GM19324 (cell line): Measurements from ENCODE around the gene SYNPO2.
"Not testable (repeated sequence)": the region's sequence is repeated elsewhere in the genome, so short reads cannot be mapped to it uniquely, and the experiment has no call there.

ENCODE experiments used
- ATAC-seq: cut with Tn5 transposase; IDR thresholded peaks from one replicate; pipeline ENCODE4 v1.9.1; 2021; ENCODE audit warnings: mild to moderate bottlenecking, moderate library complexity; ENCODE audit not compliant: unreplicated experiment, low FRiP score

Gene SYNPO2

DNA sequence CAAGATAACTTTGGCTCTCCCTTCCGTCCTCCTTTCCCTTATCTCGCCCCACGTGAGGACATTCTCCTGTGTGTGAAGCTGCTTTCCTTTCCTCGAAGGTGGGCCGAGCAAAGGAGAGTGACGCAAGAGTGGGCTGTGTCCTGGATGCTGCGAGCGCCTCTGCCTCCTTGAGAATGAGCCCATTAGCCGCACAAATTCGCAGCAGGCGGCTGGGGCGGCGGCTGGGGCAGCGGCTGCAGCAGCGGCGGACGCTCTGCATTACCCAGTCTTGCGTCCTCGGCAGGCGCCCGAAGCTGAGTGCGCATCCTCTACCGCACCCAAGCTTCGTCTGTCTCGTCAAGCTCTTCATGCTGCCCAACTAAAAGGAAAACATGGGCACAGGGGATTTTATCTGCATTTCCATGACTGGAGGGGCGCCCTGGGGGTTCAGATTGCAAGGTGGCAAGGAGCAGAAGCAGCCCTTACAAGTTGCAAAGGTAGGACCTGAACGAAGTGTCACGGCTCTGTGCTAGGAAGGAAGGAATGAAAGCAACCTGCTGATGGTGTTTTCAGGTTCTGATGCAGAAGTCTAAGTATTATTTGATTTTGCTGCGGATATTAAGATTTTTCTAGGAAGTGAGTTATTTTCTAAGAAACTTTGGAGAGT is at the start of gene SYNPO2:
SYNPO2 (plus strand) TSS at position 189 of the 646 bp plus-strand sequence; CDS start at position 372, 183 bp downstream.
- ATAC-seq = peak; percentile 48

DNA sequence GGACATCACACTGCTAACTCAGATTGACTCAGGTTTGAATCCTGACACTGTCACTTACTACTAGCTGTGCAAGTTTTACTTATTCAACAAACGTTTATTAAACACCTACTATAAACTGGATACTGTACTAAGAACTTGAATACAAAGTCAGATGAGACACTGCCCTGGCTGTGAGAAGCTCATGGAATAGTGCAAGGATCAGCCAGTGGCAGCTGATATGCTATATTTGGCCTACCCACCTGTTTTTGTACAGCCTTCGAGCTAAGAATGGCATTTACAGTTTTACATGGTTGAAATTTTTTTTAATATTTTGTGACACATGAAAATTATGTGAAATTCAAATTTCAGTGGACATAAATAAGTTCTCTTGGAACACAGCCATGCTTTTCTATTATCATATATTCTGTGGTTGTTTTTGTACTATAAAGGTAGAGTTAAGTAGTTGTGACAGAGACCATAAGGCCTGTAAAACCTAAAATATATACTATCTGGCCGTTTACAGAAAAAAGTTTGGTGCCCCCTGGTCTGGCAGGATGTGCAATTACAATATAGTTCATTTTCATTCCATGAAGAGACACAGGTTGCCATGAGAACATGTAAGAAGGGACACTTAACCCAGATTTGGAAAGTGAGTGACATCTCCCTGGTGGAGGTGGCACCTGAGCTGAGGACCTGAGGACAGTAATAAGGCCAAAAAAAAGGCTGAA is 49.3 kb upstream of the SYNPO2 start:
- ATAC-seq = no peak

DNA sequence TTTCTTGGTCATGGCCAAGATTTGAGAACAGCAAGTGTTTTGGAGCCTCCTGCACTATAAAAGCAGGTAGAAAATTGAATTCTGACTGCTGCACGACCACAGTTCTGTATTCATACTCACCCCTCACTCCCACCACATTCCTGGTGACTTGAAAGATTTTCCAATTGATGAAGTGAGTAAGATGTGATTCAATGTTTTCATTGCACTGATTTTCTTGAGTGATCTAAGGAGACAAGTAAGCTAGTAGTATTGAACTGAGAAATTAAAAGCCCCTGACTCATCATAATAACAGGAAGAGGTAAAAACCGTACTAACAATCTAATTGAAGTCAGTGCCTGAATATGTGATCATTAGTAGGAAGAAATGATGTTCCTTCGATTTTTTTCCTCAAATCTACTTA is 46.6 kb upstream of the SYNPO2 start:
- no peak for ATAC-seq

- no peak for ATAC-seq
Observed at GRCh38 chr4:118843237-118843636, 45.4 kb upstream of the SYNPO2 start.

- no peak for ATAC-seq
Observed at GRCh38 chr4:118845552-118846050, 43.1 kb upstream of the SYNPO2 start.

DNA sequence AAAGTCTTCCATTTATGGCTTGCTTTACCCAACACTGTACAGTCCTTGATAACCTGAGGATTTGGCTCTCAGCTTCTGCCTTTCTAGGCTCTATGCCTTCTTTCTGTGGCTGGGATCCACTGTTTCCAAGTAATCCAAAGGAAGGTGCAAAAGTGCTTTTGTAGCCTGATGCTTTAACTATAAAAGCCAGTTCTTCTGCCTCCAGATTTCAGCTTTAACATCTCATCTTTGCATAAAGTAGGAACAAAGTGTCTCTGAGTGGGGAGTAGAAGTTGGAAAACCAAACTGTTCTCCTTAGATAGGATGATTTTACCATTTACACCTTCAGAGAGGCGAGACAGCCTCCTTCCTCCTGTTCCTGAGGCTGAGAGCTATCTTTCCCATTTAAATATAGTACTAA is 41.7 kb upstream of the SYNPO2 start:
- no peak for ATAC-seq

- ATAC-seq = no peak
Observed at GRCh38 chr4:118848242-118848641, 40.4 kb upstream of the SYNPO2 start.

DNA sequence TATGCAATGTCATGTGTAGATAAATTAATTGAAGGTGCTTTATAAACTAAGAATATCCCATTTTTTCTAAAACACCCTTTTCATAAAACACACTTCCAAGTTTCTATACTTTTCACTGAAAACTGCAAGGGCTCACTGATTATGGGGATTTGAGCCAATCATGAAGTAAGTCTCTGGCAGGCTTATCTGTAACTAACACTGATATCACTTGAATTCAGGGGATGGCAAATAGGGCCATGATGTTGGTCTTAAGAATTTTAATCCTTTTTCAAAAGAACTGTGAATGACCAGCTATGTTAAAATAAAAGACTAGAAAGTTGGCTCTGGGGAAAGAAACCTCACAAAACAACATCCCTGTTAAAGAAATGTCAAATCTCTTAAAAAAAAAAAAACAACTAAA is 39.8 kb upstream of the SYNPO2 start:
- no peak for ATAC-seq

DNA sequence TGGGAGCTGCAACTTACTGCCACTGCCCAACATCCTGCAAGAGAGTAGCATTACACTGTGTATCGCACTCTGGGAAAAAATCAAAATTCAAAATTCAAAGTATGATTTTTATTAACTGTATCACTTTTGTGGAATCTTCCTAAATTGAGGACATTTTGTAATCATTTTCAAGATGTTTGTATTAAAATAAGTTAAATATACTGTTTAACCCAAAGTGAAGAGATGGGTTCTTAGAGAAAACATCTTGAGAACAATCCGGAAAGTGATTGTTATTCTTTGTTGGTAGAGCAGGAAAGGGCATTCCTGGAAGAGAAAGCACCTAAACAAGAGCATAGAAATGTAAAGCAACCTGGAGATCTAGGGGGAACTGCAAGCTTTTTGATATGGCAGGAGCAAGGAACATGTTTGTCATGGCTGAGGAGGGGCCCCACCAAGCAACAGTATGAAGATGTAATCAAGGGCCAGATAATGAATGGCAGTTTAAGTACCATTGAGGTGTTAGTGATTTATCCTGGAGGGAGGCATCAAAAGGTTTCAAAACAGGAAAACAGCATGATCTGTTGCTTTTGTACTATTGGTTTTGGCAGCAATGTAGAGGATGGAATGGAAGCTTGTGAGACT is 38.7 kb upstream of the SYNPO2 start:
- ATAC-seq = no peak

DNA sequence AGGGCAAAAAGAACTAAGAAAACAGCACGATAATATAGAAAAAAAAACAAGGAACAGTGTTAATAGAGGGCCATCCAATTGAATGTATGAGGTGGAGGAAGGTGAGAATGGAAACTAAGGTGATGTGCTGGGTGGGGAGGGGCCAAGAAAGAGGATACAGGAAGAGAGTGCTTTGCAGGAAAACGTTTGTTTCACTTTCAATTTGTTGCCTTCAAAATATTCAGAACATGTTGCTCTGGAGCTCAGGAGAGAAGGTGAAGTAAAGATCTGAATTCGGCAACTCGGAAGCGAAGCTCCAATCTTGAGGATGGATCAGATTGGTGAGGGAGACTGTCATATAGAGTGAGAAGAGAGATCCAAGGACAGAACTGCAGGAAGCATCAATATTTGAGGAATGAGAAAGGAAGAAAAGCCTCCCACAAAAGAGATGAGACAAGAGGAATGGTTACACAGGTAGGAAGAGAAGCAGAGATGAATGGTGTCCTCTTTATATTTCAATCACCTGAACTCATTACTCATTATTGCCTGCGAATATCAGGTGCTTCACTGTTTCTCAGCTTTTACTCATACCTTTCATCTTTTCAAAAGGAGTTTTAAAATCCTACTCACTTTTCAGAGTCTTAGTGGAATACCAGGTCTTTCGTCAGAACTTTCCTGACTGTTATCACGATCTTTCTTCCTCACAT is 38.0 kb upstream of the SYNPO2 start:
- ATAC-seq = no peak

DNA sequence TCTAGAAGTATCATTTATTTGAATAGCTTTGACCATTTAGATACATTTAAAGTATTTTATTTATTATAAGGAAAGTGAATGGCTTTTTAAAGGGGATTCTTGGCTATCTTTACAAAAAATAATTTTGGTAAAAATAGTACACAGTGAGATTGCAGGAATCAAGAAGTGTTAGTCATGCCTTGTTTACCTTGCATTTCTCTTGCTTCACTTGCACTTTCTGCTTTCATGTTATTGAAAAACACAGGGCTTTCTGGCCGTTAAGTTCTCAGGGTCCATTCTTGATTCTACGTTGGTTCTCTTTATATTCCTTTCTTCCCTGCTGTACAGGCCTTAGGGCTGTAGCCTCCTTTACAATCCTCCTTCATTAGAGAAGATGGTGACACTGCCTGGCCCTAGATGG is 30.9 kb upstream of the SYNPO2 start:
- no peak for ATAC-seq

GRCh38 chr4:118858779-118859178 is 29.9 kb upstream of the SYNPO2 start:
- ATAC-seq = no peak

DNA sequence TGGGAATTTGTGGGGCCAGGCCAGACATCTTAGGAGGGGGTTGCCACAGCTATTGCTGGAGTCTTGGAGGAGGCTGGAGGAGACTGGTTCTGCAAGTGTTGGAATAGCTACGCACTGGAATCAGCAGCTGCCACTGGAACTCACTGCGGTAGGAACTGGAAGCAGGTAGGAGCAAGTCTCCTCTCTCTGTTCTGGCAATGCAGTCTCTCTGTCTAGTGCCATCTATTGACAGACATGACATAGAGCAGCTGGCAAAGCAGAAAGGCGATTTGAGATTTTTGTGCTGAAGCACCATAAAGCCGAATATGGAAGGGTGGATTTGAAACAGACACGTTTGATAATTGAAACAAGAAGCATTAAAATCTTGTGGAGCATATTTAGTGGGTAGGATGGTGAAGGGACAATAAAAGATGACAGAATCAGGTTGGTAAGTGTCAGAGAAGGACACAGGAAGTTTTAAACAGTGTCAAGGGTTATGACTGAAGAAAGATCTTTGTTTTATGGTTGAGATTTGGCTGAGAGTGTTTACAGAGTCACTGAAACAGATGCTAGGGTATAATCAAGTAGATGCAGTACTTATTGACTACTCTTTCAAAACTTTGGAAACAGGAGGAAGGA is 23.5 kb upstream of the SYNPO2 start:
- peak; percentile 65 for ATAC-seq

GRCh38 chr4:118866442-118866841 is 22.2 kb upstream of the SYNPO2 start:
- ATAC-seq = no peak

DNA sequence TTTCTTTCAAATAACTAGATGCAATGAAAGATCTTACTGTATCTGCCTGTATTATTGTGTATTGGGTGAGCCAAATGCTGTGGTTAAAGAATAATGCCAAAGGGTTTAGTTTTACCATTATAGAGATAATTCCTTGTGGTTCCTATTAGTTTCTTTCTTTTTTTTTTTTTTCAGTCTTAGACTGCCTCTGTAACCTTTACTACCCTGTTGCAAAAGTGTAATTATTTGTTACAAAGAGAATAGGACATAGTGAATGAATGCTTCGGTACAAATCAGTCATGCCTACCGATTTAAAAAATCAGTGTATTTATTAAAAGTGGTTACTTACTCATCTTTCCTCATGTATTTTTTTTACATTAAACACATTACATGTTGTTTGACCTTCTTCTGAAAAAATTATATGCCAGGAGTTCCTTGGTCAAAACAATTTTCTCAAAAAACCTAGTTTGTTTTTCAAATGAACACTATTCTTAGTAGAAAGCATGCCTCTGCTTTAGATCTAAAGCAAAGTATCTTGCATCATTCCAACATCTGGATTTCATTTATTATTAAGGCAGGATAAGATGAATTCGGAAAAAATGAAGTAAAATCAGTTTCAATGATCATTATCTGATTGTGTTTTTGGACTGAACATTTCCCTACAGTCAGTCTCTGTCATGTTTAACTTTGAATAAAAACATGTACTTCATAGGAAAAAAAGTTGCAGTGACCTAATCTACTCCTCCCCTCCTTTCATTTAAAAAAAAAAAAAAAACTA is 21.2 kb upstream of the SYNPO2 start:
- no peak for ATAC-seq

- no peak for ATAC-seq
Observed at GRCh38 chr4:118869808-118870342, 18.8 kb upstream of the SYNPO2 start.

- no peak for ATAC-seq
Observed at GRCh38 chr4:118872181-118872580, 16.5 kb upstream of the SYNPO2 start.

- no peak for ATAC-seq
Observed at GRCh38 chr4:118877797-118878196, 10.9 kb upstream of the SYNPO2 start.

DNA sequence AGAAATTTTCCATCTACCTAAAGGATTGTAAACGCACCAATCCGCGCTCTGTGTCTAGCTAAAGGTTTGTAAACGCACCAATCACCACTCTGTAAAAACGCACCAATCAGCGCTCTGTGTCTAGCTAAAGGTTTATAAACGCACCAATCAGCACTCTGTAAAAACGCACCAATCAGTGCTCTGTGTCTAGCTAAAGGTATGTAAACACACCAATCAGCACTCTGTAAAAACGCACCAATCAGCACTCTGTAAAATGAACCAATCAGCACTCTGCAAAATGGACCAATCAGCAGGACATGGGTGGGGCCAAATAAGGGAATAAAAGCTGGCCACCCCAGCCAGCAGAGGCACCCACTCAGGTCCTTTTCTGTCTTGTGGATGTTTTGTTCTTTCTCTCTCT is 10.1 kb upstream of the SYNPO2 start:
- not testable (repeated sequence) for ATAC-seq

DNA sequence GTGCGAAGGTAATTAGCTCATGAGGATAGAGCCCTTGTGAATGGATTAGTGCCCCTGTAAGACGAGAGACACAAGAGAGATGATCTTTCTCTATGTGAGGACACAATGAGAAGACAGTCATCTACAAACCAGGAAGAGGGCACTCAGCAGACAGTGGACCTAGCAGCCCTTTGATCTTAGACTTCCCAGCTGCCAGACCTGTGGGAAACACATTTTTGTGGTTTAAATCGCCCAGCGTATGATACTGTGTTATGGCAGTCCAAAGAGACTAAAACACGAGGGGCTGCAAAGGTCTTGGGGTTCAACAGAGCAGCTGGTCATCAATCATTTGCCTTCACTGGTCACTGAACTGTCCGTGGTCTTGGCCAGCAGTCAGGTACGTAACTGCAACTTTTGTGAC is 9.2 kb upstream of the SYNPO2 start:
- no peak for ATAC-seq
